HG02852 (cell line): ENCODE data around the gene SFMBT1.

Experiments used
- ATAC-seq: cut with Tn5 transposase; IDR thresholded peaks from one replicate; pipeline ENCODE4 v1.9.1; 2021; ENCODE audit warnings: mild to moderate bottlenecking, moderate library complexity; ENCODE audit not compliant: unreplicated experiment

The SFMBT1 gene

GRCh38 chr3:52925405-52926313, 120.2 kb downstream of the SFMBT1 start:
- no peak for ATAC-seq

GRCh38 chr3:52923963-52924362, 121.9 kb downstream of the SFMBT1 start:
- ATAC-seq, result no peak

- ATAC-seq, result no peak
These were observed 125.0 kb downstream of the SFMBT1 start for GRCh38 chr3:52920841-52921240.

GRCh38 chr3:52917044-52917443, 128.8 kb downstream of the SFMBT1 start:
- no peak for ATAC-seq

- no peak for ATAC-seq
These were observed 130.6 kb downstream of the SFMBT1 start for GRCh38 chr3:52915294-52915693.

GRCh38 chr3:52912885-52913731, 132.8 kb downstream of the SFMBT1 start:
- no peak for ATAC-seq

- ATAC-seq, result no peak
These were observed 135.1 kb downstream of the SFMBT1 start for GRCh38 chr3:52910823-52911222.

GRCh38 chr3:52907497-52907896, 138.4 kb downstream of the SFMBT1 start:
- ATAC-seq, result no peak

GRCh38 chr3:52904552-52904951, 141.3 kb downstream of the SFMBT1 start:
- ATAC-seq, result no peak

- ATAC-seq, result no peak
These were observed 141.9 kb downstream of the SFMBT1 start for GRCh38 chr3:52904000-52904399.

GRCh38 chr3:52897130-52898122, 148.4 kb downstream of the SFMBT1 start, which contains the start of gene STIMATE:
Gene STIMATE, minus strand, starts transcription at chr3:52897548. Its CDS starts 98 bp downstream, at chr3:52897450.
- ATAC-seq, result peak; percentile 92

GRCh38 chr3:52896613-52897012, 149.3 kb downstream of the SFMBT1 start:
- no peak for ATAC-seq

- ATAC-seq, result no peak
These were observed 149.7 kb downstream of the SFMBT1 start for GRCh38 chr3:52896151-52896550.

GRCh38 chr3:52895418-52895817, 150.5 kb downstream of the SFMBT1 start:
- no peak for ATAC-seq

- no peak for ATAC-seq
These were observed 151.1 kb downstream of the SFMBT1 start for GRCh38 chr3:52894756-52895155.

GRCh38 chr3:52893723-52894122, 152.2 kb downstream of the SFMBT1 start:
- no peak for ATAC-seq

- no peak for ATAC-seq
These were observed 153.1 kb downstream of the SFMBT1 start for GRCh38 chr3:52892625-52893311.

GRCh38 chr3:52892290-52892624, 153.6 kb downstream of the SFMBT1 start:
- no peak for ATAC-seq

- no peak for ATAC-seq
These were observed 154.2 kb downstream of the SFMBT1 start for GRCh38 chr3:52891615-52892081.

- no peak for ATAC-seq
These were observed 154.7 kb downstream of the SFMBT1 start for GRCh38 chr3:52891164-52891563.
